Choroid plexus epithelial cell (primary cell): ENCODE data around the gene AHSA1.

ENCODE experiments used
- DNase-seq: peaks from one replicate; pipeline ENCODE4 v3.0.0-alpha.2; 2010; ENCODE audit warnings: low read depth
- H3K4me3 ChIP-seq: 2 replicates; pipeline ENCODE4 v1.5.1; 2011; ENCODE audit warnings: low read depth, mild to moderate bottlenecking, control low read depth, low read length, moderate library complexity
- CTCF ChIP-seq: conservative IDR thresholded peaks from 2 replicates; pipeline ENCODE4 v1.5.1; 2011; ENCODE audit warnings: low read depth, mild to moderate bottlenecking, control low read depth, inconsistent platforms, low read length, moderate library complexity

Gene AHSA1

DNA sequence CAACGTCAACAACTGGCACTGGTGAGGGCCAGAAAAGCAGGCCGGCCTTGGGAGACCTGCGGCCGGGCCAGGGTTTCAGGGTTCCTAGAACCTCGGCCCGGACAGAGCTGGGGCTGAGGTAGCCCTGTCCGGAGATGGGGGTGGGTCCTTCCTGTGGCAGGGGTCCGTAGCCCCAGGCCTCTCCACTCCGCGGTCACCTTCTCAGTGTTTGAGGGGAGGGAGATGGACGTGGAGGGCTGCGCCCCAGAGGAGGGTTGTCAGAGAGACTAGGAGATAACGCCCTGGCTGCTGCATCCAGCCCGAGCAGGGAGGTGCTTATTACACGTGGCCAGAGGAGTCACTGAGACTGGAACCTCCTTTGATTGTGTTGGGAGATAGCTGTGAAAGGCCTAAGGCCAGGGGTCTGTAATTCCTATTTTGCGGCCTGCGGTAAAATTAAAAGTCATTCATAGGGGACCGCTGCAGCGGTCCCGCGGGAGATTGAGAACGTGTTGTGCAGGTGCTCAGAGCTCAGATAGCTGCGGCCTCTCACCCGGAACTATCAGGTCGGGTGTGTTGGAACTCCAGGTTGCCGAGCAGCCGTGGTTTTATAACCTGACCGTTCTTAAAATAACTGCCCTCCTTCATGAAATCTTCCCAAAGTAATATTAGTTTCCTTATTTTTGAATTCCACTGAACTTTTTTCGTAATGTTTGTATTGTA is 507 bp downstream of the AHSA1 start:
- H3K4me3 ChIP-seq: peak overlapping the region; percentile 94
- TF ChIP-seq CTCF: no peak
- DNase-seq: peak; percentile 43

DNA sequence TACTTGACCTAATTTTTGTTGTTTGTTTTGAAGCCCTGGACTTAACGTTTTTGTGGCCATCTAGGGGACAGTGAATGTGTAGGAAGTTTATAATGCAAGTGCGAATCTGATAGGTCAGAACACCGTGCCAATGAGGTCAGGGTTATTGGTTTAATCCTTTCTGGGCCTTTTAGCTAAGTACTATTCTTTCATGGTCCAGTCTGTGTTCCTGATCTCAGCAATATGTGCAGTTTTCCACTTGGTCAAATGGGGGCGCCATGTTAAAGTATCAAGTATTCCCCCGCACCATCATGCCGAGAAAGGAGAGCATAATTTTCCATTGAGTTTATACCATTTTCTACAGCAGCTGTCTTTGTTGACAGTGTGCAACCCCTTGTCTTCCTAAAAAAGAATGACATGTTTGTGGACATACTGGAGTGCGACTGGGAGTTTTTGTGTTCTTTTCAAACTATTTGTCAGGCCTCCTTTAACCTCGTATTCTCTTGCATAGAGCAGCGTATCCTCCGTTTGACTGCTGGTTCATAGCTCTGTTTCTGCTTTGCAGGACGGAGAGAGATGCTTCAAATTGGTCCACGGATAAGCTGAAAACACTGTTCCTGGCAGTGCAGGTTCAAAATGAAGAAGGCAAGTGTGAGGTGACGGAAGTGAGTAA is 1.3 kb downstream of the AHSA1 start:
- DNase-seq: peak; percentile 90
- H3K4me3 ChIP-seq: peak overlapping the region; percentile 94
- TF ChIP-seq CTCF: peak; percentile 86

GRCh38 chr14:77467801-77468200 is 9.9 kb downstream of the AHSA1 start:
- DNase-seq: no peak
- no peak for TF ChIP-seq CTCF
- no peak overlapping the region for H3K4me3 ChIP-seq

GRCh38 chr14:77469067-77469505 is 11.2 kb downstream of the AHSA1 start:
- no peak for TF ChIP-seq CTCF
- DNase-seq: no peak
- no peak overlapping the region for H3K4me3 ChIP-seq

DNA sequence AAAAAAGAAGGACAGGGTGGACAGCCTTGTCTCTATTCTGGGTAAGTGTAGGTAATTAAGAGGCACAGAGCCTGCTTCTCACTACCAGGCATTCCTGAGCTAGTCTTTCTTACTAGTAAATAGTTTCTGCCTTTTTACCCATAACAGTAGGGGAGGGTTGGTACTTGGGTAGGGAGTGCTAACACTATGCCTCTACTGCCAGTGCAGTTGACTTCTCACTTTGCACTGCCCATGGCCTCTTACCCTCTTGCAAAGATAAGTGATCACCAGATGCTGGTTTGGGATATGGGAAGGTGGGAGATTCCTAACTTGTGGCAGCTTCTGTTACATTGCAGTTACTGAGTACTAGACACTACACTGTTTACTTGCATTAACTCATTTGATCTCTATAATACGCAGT is 11.6 kb downstream of the AHSA1 start:
- no peak overlapping the region for H3K4me3 ChIP-seq
- TF ChIP-seq CTCF: no peak
- DNase-seq: no peak

- peak; percentile 40 for DNase-seq
- no peak overlapping the region for H3K4me3 ChIP-seq
- no peak for TF ChIP-seq CTCF
Measured at GRCh38 chr14:77470224-77470870, 12.5 kb downstream of the AHSA1 start.

DNA sequence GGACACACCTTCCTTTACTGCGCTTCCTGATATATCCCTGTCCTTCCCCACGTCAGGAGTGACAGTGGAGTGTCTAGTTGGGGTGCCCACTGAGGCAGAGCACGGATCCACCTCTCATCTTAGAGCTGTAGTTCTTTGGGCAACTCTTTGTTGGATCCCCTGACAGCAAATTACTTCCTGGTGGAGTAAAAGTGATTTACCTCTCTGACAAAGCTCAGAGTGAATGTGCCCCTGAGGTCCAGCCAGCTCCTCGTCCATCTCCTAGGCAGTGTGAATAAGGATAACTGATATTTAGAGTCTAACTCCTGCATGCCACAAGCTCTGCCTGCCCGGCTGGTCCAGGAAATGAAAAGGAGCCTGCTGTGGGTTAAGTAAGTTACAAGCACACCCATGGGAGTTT is 16.0 kb downstream of the AHSA1 start:
- no peak for DNase-seq
- TF ChIP-seq CTCF: no peak
- H3K4me3 ChIP-seq: no peak overlapping the region
